Muscle layer of duodenum (tissue), 2 donors: ENCODE measurements around the gene STX10.

Experiments
- H3K27ac ChIP-seq: one replicate; pipeline ENCODE4 v1.7.0; 2013; ENCODE audit warnings: mild to moderate bottlenecking, low read length
- H3K27me3 ChIP-seq: one replicate; pipeline ENCODE4 v1.7.0; 2013; ENCODE audit warnings: low read depth, mild to moderate bottlenecking, control low read depth, low read length
- H3K36me3 ChIP-seq, 2 donors: one replicate each; pipeline ENCODE4 v1.7.0; 2013; ENCODE audit warnings: low read length in 2 of 2, control low read depth in 1 of 2, mild to moderate bottlenecking in 1 of 2; ENCODE audit not compliant: insufficient read depth in 2 of 2, control insufficient read depth in 1 of 2
- H3K4me1 ChIP-seq, 2 donors: one replicate each; pipeline ENCODE4 v1.7.0; 2013; ENCODE audit warnings: low read length in 2 of 2, mild to moderate bottlenecking in 2 of 2, control low read depth in 1 of 2, moderate library complexity in 1 of 2; ENCODE audit not compliant: insufficient read depth in 2 of 2, control insufficient read depth in 1 of 2
- H3K4me3 ChIP-seq, 2 donors: one replicate each; pipeline ENCODE4 v1.7.0; 2013; ENCODE audit warnings: low read length in 2 of 2, low read depth in 1 of 2, mild to moderate bottlenecking in 1 of 2
- H3K9me3 ChIP-seq, 2 donors: one replicate each; pipeline ENCODE4 v1.7.0; 2013; ENCODE audit warnings: low read length in 2 of 2, control low read depth in 1 of 2, mild to moderate bottlenecking in 1 of 2; ENCODE audit not compliant: control insufficient read depth in 1 of 2
- donor health status: healthy.

The STX10 gene

DNA sequence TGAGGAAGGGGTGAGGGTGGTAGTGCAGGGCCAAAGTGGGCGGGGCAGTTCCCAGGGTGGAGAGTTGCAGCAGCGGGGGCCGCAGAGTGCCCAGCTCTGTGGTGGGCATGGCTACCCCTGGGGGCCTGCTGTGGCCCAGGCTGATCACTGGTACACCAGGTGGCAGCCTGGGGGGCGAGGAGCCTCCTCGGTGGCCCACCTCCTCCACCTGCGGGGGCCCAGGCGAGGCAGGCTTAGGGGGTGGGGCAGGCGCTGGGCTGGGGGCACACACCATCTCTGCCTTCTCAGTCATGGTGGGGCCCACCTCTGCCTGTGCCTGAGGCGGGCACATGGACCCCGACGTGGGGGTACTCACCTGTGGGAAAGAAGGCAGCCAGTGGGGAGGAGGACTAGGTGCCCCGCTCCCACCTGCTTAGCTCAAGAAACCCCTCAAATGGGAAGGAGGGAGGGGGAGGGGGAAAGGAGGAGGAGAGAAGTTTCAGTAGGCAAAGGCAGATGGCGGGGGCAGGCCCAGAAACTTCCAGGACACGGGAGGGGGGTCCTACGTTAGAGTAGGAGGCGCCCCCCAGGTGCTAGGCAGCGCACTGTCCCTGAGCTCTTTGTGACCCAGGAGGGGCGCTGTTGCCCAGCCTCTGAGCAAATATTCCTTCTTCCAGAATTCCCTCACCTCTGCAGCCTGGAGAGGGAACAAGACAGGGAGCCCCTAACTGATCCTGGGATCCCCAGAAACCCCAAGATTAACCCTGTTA, 49.2 kb downstream of the STX10 start:
- H3K27ac ChIP-seq = no peak overlapping the region
- H3K27me3 ChIP-seq = no peaks in the 10 kb centered on the region
- H3K4me3 ChIP-seq = peak overlapping the region; percentile 42 to 65
- H3K36me3 ChIP-seq = no peaks in the 10 kb centered on the region
- H3K4me1 ChIP-seq = peaks cover 9 to 41% of the 10 kb centered on the region in 2 donors
- no peaks in the 10 kb centered on the region for H3K9me3 ChIP-seq

DNA sequence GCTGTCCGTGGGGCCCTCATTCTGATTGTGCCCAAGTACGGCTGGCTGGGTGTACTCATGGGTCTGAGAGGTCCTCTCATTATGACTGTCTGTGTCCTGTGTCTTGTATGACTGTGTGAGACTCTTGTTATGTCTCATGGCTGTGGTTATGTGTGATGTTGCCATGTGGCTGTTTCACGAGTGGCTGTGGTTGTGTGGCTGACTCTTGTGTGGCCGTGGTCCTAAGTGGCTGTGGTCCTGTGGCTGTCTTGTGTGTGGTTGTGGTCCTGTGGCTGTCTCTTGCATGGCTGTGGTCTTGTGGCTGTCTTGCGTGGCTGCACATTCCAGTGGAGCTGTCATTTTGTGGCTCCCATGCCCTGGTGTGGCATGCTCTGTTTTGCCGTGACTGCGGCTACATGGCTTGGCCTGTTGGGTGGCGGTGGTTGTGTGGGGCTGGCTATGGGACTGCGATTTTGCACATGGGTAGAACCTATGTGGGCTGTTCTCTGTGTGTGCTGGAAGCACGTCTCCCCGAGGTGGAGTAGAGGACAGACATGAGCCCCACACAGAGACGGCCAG, 50.1 kb downstream of the STX10 start:
- peak overlapping the region; percentile 82 for H3K27ac ChIP-seq
- peak overlapping the region in 1 of 2 donors; percentile 52 for H3K4me3 ChIP-seq
- peaks cover 9 to 47% of the 10 kb centered on the region in 2 donors for H3K4me1 ChIP-seq
- no peaks in the 10 kb centered on the region for H3K27me3 ChIP-seq
- H3K9me3 ChIP-seq = no peaks in the 10 kb centered on the region
- H3K36me3 ChIP-seq = peaks cover 0 to 4% of the 10 kb centered on the region in 2 donors

DNA sequence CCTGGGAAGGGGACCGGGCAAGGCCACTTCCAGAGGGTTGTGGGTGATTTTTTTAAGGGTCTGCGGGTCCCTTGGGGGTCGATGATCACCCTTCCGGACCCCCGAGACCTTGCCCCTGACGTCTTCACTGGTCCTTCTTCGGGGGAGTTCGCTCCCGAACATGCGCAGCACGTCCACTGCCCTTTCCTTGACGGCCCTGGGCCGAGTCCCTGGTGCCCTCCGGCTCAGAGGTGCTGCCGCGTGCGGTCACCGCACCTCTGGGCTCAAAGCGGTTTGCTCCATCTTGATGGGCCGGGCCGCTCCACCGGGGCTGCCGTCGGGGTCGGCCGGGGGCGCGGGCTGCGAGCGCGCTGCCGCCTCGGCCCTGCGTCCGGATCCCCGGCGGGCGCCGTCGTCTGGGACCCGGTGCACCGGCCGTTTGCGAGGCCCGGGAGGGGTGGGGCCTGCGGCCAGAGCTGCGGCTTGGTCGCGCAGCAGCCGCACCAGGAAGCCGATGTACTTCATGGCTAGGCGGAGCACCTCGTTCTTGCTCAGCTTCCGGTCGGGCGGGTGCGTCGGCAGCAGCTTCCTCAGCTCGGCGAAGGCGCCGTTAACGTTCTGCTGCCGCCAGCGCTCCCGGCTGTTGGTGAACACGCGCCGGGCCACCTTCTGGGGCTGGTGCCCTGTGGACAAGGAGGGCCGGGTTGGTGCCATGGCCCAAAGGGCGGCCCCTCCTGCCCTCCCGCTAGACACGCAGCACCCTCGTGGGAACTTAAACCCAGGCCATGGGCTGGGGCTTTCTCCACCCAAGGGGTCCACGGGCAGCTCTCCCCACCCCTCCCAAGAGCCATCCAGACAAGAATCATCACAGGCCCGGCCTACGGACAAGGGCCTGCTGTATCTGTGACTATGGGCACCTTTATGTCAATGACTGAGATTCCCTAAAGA, 50.8 kb downstream of the STX10 start:
- Histone ChIP-seq H3K4me1 (peaks cover 9 to 50% of the 10 kb centered on the region in 2 donors), H3K9me3 (no peaks in the 10 kb centered on the region), H3K4me3 (peak overlapping the region; percentile 37 to 52), H3K27ac (peak overlapping the region; percentile 82), H3K27me3 (no peaks in the 10 kb centered on the region), H3K36me3 (peaks cover 0 to 4% of the 10 kb centered on the region in 2 donors)

DNA sequence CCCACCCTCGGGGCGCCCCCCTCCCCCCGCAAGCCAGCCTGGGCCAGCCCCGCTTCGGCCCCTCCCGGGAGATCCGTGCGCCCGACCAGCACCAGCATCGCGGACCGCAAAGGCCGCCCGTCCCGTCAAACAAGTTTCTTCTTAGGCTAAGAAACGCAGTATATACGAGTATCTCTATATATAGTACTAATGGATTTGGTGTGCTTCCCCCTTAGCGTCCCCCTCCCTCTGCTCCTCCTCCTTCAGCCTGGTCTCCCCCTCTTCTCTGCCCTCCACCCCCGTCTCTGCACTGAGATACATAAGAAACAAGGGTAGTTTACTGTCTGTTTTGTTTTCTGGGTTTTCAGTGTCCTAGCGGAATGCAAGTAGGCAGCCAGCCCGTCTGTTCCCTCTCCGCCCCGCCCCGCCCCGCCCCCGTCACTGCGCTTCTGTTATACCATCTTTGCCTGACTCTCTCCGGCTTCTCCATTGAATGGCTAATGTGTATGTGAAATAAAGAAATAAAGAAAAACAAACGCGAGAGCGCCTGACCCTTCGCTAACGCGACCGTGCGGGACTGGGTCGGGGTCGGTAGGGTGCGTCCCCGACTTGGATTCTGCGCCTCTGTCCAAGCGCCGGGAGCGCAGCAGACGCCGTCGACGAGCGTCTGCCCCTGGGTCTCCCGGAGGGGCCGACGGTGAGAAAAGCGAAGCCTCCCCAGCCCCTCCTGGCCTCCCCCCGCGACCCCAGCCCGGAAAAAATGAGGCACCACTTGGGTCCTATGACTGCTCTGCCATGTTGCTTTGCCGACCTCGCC, 51.7 kb downstream of the STX10 start:
- no peaks in the 10 kb centered on the region for H3K27me3 ChIP-seq

DNA sequence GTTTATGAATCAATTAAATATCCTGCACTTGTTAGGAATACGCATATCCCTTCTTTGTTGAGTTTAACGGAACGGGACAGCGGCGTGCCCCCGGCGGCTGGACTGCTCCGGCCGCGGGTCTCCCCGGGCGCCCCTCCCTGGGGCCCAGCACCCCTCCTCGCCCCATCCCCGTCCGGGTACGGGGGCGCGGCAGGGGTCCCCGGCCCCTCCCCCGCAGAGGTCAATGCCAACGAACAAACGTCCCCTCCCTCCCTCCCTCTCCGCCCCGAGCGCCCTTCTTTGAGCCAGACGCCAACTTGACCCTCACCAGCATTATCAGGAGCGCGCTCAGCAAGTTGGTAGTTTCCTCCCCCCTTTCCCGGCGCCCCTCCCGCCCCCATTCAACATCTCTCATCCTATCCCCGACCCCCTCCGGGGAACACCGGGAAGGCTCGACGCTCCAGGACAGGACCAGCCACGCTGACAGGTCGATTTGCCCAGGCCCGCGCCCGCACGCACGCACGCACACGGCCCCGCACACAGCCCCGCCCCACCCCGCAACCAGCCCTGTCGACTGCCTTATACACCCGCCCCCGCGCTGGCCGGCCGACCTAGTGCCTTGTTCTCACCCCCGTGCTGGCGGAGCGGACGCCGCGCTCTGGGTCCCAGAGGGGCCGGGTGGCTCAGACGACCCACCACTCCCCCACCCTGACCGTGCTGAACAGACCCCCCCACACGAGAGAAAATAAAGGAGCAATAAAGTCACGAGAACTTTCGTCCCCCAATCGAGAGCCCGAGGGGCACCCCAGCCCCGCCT, 52.5 kb downstream of the STX10 start:
- Histone ChIP-seq H3K4me3 (peak overlapping the region in 1 of 2 donors; percentile 40), H3K9me3 (no peaks in the 10 kb centered on the region), H3K27ac (no peak overlapping the region), H3K36me3 (peaks cover 0 to 4% of the 10 kb centered on the region in 2 donors), H3K27me3 (no peaks in the 10 kb centered on the region), H3K4me1 (peaks cover 3 to 54% of the 10 kb centered on the region in 2 donors)

More for the DNA sequence above, 51.7 kb downstream of the STX10 start:
- peak overlapping the region; percentile 37 to 52 for H3K4me3 ChIP-seq
- H3K27ac ChIP-seq = peak overlapping the region; percentile 72
- peaks cover 0 to 4% of the 10 kb centered on the region in 2 donors for H3K36me3 ChIP-seq
- no peaks in the 10 kb centered on the region for H3K9me3 ChIP-seq
- H3K4me1 ChIP-seq = peaks cover 9 to 54% of the 10 kb centered on the region in 2 donors

DNA sequence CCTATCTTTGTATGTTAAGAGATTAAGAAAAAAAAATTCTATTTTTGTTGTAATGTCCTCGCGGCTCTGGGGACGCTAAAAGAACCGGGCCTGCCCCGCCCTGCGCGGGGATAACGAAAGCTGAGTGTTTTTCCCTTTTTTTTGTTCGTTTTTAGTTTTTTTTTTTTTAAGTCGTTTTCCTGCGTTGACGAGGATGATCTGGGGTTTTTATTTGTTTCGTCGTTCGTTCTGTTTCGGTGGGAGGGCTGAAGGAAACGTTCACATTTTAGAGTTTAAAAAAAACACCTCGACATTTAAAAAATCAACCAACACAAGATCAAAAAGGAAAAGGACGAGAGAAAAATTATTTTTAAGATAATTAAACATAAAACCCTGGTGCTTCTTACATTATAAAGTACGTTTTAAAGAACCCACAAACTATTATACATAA, 53.1 kb downstream of the STX10 start:
- Histone ChIP-seq H3K36me3 (peaks cover 0 to 4% of the 10 kb centered on the region in 2 donors), H3K9me3 (no peaks in the 10 kb centered on the region), H3K4me3 (peak overlapping the region in 1 of 2 donors; percentile 40), H3K4me1 (peaks cover 4 to 54% of the 10 kb centered on the region in 2 donors), H3K27me3 (no peaks in the 10 kb centered on the region), H3K27ac (no peak overlapping the region)

DNA sequence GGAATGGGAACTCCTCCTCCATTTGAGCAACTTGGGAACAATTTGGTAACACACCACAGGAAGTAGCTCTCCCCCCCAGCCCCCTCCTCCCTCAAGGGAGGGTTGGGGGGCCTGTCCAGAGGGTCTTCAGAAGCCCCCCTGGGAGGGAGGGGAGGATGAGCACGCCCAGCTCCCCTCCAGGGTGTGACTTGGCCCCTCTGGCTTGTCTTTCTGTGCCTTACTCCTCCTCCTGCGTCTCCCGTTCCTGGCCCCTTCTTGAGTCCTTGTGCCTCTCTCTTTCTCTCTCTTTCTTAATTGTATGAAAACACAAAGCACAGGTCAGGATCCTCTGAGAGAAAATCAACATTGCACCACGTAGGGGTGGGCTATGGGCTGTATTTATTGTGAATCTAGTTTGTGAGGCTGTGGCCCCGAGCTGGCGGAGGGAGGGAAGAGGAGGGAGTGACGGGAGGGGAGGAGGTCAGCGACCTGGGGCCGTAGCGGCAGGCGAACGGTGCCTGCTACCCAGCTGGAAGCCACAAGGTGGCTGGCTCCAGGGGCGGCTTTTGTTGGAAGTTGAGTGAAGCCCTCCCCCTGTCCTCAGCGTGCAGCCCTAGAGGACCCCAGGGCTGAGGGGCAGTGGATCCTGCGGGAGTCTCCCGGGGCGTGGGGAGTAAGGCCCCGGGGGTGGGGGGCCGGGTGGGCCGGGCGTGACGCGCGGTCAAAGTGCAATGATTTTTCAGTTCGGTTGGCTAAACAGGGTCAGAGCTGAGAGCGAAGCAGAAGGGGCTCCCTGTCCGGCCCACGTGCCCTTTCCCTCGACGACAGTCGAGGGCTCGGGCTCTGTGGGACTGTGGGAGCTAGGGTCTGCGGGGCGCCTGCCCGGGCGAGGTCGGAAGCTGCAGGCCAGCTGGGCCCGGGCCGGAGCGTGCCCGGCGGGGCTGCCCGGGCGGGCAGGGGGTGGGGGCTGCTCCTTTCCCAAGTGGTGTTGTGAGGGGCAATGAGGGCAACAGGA, 53.9 kb downstream of the STX10 start:
- H3K27me3 ChIP-seq = no peaks in the 10 kb centered on the region
- peaks cover 5 to 55% of the 10 kb centered on the region in 2 donors for H3K4me1 ChIP-seq
- no peaks in the 10 kb centered on the region for H3K9me3 ChIP-seq
- peak overlapping the region in 1 of 2 donors; percentile 32 for H3K4me3 ChIP-seq
- H3K27ac ChIP-seq = no peak overlapping the region
- H3K36me3 ChIP-seq = peaks cover 0 to 4% of the 10 kb centered on the region in 2 donors

DNA sequence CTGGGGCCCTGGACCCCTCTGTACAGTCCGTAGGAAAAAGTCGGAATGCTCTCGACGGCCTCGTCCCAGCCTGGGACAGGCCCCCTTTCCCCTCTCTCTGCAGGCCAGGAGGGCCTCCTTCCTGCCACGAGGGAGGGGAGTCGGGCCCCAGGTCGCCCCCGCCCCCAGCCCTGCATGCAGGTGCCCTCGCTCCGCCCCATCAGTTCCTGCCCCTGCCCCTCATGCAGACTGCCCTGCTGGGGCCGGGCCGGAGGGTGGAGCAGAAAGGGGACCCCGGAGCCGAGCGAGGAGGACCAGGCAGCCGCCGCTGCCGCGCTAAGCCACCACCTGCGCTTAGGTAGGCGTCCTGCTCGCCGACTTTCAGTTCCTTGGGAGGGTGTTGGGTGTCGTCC, 54.8 kb downstream of the STX10 start:
- no peak overlapping the region for H3K27ac ChIP-seq
- peaks cover 0 to 4% of the 10 kb centered on the region in 2 donors for H3K36me3 ChIP-seq
- H3K4me3 ChIP-seq = peak overlapping the region in 1 of 2 donors; percentile 31
- H3K4me1 ChIP-seq = peaks cover 5 to 63% of the 10 kb centered on the region in 2 donors
- no peaks in the 10 kb centered on the region for H3K9me3 ChIP-seq
- H3K27me3 ChIP-seq = no peaks in the 10 kb centered on the region

DNA sequence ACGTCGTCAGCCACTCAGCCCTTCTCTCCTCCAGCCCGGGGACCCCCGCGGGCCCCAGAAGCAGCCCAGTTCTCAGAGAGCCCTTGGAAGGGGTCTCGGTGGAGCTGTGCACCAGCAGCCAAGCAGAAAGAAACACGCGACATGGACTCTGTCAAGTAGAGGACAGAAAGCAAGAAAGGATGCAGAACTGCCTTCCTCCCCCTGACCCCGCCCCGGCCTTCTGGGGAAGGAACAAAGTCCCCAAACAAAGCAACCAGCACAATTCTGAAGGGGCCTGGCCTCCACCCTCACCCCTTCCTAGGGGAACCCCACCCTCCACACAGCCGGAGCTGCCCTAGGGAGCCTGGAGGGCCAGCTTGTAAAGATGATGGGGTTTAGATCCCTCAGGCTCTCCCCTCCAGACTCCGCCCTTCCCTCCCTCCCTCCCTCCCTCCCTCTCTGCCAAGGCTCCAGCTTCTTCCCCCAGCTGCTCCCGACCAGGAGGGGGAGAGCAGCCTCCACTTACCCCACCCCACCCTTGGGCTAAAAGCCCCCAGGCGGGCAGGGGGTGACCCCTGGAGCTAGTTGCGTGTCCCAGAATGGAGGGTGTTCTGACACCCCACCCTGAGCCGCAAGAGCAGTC, 55.3 kb downstream of the STX10 start:
- Histone ChIP-seq H3K4me1 (peaks cover 5 to 68% of the 10 kb centered on the region in 2 donors), H3K27ac (no peak overlapping the region), H3K4me3 (peak overlapping the region in 1 of 2 donors; percentile 31)

More for the DNA sequence above, 55.3 kb downstream of the STX10 start:
- Histone ChIP-seq H3K36me3 (peaks cover 0 to 4% of the 10 kb centered on the region in 2 donors), H3K9me3 (no peaks in the 10 kb centered on the region), H3K27me3 (no peaks in the 10 kb centered on the region)
